SK-N-MC (cell line): ENCODE data around the gene SHANK3.
"Not testable (repeated sequence)": the region's sequence is repeated elsewhere in the genome, so short reads cannot be mapped to it uniquely, and the experiment has no call there.

ENCODE experiments used
- DNase-seq: peaks from one replicate; pipeline ENCODE4 v3.0.0-alpha.2; 2011; ENCODE audit warnings: low read depth, low spot score
- H3K27ac ChIP-seq: fragments of 200-600 bp; sonication (generic); 2 replicates; pipeline ENCODE4 v1.5.1; 2016; ENCODE audit warnings: mixed run types
- H3K36me3 ChIP-seq: fragments of 200-600 bp; sonication (generic); 2 replicates; pipeline ENCODE4 v1.6.1; 2017; ENCODE audit warnings: antibody characterized with exemption, low read length, mixed read lengths; ENCODE audit not compliant: insufficient read depth
- H3K4me3 ChIP-seq: fragments of 200-600 bp; sonication (generic); 2 replicates; pipeline ENCODE4 v1.5.1; 2016
- H3K9ac ChIP-seq: fragments of 200-600 bp; sonication (generic); 2 replicates; pipeline ENCODE4 v1.8.0; 2017; ENCODE audit warnings: mixed run types, mixed read lengths; ENCODE audit not compliant: insufficient read length
- H3K9me3 ChIP-seq: fragments of 200-600 bp; sonication (generic); 2 replicates; pipeline ENCODE4 v1.6.1; 2017; ENCODE audit warnings: low read depth, mild to moderate bottlenecking, antibody characterized with exemption, low read length, moderate library complexity, mixed read lengths
- EZH2 ChIP-seq: fragments of 200-600 bp; sonication (generic); IDR thresholded peaks from one replicate; pipeline ENCODE4 v1.6.1; 2017; ENCODE audit warnings: antibody characterized with exemption
- FOXP2 ChIP-seq: optimal IDR thresholded peaks from 2 replicates; pipeline ENCODE3; 2011; ENCODE audit warnings: mild to moderate bottlenecking, moderate library complexity; ENCODE audit not compliant: insufficient read depth; ENCODE audit errors: extremely low read length, control extremely low read depth
- POLR2AphosphoS5 ChIP-seq: IDR thresholded peaks from 2 replicates; pipeline ENCODE4 v1.6.1; 2012; ENCODE audit warnings: mild to moderate bottlenecking, low read depth, low read length, borderline replicate concordance

SHANK3 gene

DNA sequence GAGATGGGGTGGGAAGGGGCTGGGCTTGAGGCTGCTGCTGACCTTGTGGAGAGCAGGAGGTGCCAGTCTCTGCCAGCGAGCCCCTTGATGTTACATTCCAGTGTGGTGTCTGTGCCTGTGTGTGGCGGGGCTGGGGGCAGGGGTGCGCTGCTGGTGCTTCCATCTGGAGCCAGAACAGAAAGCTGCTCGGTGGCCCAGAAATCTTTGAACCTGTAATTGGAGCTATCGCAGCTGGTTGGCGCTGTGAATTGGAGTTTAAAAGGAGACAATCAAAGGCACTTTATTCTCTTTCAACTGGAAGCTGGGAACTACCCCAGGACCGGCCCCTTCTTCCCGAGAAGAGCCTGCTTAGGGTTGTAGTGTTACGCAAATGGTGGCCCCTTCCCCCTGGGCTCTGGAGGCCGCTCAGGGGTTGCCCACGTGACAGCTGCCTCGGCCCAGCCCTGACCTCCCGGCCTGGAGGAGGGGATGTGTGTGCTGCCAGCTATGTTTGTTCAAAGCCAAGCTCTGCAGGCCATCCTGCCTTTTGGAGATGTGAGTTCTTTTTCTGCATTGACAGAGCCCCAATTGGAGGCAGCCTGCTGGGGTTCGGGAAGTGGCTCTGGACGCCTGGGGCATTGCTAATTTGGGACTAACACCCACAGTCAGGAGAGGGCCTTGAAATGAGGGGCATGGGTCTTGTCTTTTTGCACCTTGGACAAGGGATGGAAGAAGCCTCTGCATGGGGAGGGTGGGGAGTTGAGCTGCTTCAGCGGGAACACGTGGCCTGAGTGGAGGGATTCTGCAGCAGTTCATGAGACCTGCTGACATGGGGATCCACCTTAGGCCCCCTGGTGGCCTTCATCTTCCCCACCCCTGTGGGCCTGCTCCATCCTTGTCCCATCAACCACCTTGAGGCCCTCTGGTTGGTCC, 30.7 kb upstream of the SHANK3 start:
- no peak for DNase-seq
- Histone ChIP-seq H3K27ac (no peak overlapping the region), H3K9me3 (no peaks in the 10 kb centered on the region), H3K4me3 (no peak overlapping the region), H3K36me3 (no peaks in the 10 kb centered on the region), H3K9ac (no peak overlapping the region)
- TF ChIP-seq FOXP2 = no peak

DNA sequence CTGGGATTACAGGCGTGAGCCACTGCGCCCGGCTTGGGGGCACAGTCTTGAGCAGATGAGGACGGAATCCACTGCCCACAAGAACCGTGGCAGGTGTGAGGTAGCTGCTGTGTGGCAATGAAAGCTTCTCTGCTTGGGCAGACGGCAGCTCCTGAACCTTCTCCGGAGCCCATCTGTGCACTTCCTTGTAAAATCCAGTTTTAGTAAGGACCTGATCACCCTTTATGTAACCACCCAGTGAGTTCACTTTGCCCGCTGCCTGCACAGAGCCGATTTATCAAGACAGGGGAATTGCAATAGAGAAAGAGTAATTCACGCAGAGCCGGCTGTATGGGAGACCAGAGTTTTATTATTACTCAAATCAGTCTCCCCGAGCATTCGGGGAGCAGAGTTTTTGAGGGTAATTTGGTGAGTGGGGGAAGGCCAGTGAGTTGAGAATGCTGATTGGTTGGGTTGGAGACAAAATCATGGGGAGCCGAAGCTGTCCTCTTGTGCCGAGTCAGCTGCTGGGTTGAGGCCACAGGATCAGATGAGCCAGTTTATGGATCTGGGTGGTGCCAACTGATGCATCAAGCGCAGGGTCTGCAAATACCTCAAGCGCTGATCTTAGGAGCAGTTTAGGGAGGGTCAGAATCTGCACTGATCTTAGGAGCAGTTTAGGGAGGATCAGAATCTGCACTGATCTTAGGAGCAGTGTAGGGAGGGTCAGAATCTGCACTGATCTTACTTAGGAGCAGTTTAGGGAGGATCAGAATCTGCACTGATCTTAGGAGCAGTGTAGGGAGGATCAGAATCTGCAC, 29.4 kb upstream of the SHANK3 start:
- H3K27ac ChIP-seq, H3K9ac ChIP-seq, H3K36me3 ChIP-seq, H3K9me3 ChIP-seq, H3K4me3 ChIP-seq, DNase-seq: not testable (repeated sequence)

DNA sequence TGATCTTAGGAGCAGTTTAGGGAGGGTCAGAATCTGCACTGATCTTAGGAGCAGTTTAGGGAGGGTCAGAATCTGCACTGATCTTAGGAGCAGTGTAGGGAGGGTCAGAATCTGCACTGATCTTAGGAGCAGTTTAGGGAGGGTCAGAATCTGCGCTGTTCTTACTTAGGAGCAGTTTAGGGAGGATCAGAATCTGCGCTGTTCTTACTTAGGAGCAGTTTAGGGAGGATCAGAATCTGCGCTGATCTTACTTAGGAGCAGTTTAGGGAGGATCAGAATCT, 28.9 kb upstream of the SHANK3 start:
- H3K9me3 ChIP-seq, DNase-seq, H3K27ac ChIP-seq, H3K9ac ChIP-seq, H3K36me3 ChIP-seq, H3K4me3 ChIP-seq: not testable (repeated sequence)

DNA sequence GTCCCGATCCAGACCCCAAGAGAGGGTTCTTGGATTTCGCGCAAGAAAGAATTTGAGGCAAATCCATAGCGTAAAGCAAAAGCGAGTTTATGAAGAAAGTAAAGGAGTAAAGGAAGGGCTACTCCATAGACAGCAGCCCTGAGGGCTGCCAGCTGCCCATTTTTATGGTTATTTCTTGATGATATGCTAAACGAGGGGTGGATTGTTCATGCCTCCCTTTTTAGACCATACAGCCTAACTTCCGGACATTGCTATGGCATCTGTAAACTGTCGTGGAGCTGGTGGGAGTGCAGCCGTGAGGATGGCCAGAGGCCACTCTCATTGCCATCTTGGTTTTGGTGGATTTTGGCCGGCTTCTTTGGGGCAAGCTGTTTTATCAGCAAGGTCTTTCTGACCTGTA, 19.4 kb upstream of the SHANK3 start:
- no peak for DNase-seq
- TF ChIP-seq POLR2AphosphoS5 = no peak
- TF ChIP-seq EZH2 = no peak
- TF ChIP-seq FOXP2 = no peak
- no peak overlapping the region for H3K27ac ChIP-seq
- H3K36me3 ChIP-seq = no peaks in the 10 kb centered on the region
- H3K9ac ChIP-seq = no peak overlapping the region
- H3K9me3 ChIP-seq = no peaks in the 10 kb centered on the region
- no peak overlapping the region for H3K4me3 ChIP-seq

DNA sequence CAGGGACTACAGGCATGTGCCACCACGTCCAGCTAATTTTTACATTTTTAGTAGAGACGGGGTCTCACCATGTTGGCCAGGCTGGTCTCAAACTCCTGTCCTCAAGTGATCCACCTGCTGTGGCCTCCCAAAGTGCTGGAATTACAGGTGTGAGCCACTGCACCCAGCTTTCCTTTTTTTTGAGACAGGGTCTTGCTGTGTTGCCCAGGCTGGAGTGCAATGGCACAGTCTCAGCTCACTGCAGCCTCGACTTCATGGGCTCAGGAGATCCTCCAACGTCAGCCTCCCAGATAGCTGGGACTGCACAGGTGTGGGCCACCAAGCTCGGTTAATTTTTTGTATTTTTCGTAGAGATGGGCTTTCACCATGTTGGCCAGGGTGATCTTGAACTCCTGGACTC, 18.0 kb upstream of the SHANK3 start:
- not testable (repeated sequence) for H3K27ac ChIP-seq, H3K36me3 ChIP-seq, H3K9me3 ChIP-seq, H3K4me3 ChIP-seq, H3K9ac ChIP-seq, DNase-seq

- no peaks in the 10 kb centered on the region for H3K36me3 ChIP-seq
- DNase-seq = no peak
- H3K9ac ChIP-seq = no peak overlapping the region
- H3K9me3 ChIP-seq = no peaks in the 10 kb centered on the region
- H3K27ac ChIP-seq = no peak overlapping the region
- TF ChIP-seq EZH2 = no peak
- TF ChIP-seq POLR2AphosphoS5 = no peak
- no peak for TF ChIP-seq FOXP2
- H3K4me3 ChIP-seq = no peak overlapping the region
These were observed 16.2 kb upstream of the SHANK3 start for GRCh38 chr22:50656122-50657070.

DNA sequence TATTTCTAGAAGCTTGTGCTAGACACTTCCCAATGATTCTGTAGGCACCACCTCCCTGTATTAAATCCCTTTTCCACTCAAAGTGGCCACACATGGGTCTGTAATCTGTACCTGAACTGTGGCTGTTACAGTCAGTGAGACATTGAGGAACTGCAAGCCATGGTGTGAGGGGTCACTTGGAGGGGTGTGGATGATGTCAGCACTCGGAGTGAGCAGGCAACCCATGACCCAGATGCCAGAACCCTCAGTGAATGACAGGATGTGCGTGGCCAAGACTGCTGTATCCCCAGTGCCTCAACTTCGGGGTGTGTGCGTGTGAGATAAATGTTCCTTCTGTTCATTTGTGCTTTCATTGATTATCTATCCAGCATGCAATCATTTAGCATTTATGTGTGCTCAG, 14.7 kb upstream of the SHANK3 start:
- no peak overlapping the region for H3K9ac ChIP-seq
- H3K27ac ChIP-seq = no peak overlapping the region
- no peaks in the 10 kb centered on the region for H3K9me3 ChIP-seq
- no peak for TF ChIP-seq EZH2
- TF ChIP-seq FOXP2 = no peak
- no peak for TF ChIP-seq POLR2AphosphoS5
- H3K36me3 ChIP-seq = no peaks in the 10 kb centered on the region
- H3K4me3 ChIP-seq = no peak overlapping the region
- no peak for DNase-seq

- DNase-seq = not testable (repeated sequence)
These were observed 12.9 kb upstream of the SHANK3 start for GRCh38 chr22:50659711-50660110.

DNA sequence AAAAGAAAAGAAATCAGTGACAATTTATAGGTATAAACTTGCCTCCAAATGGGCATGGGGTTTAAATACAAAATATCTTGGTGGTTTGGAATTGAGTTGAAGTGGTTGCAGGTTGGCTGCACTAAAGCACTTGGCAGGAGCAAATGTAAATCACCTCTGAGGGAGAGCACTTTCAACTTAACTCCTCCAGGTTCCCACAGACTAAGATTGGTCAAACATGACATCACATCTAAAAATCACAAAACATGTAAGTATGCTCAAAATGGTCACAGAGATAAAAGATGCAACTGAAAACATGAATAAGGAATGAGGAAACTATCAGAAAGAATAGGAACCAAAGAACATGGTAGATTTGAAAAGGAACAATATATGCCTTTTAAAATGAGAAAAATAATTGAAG, 12.3 kb upstream of the SHANK3 start:
- TF ChIP-seq EZH2 (no peak), POLR2AphosphoS5 (no peak)
- no peak overlapping the region for H3K27ac ChIP-seq
- H3K9ac ChIP-seq = no peak overlapping the region
- no peaks in the 10 kb centered on the region for H3K36me3 ChIP-seq
- no peaks in the 10 kb centered on the region for H3K9me3 ChIP-seq
- no peak overlapping the region for H3K4me3 ChIP-seq
- DNase-seq = no peak

More at GRCh38 chr22:50659711-50660110, 12.9 kb upstream of the SHANK3 start:
- H3K27ac ChIP-seq, H3K36me3 ChIP-seq, H3K4me3 ChIP-seq, H3K9ac ChIP-seq, H3K9me3 ChIP-seq: not testable (repeated sequence)
